HepG2 (cell line): ENCODE measurements around the gene PCGF3. TPM values are rescaled to one million over a fixed set of nuclear protein-coding genes. Genes with fewer than 3 reads are reported as not detected.
A peak's percentile ranks its signal among the peaks of the same experiment; 100 is the strongest.

Experiments used
- CREB3 ChIP-seq: sonication (generic); formaldehyde crosslinking; IDR thresholded peaks from 2 replicates; pipeline ENCODE4 v1.5.0; 2020; ENCODE audit warnings: missing genetic modification reagents
- DNMT3B ChIP-seq: conservative IDR thresholded peaks from 2 replicates; pipeline ENCODE4 v1.6.1; 2016; ENCODE audit warnings: missing biosample characterization, control low read depth
- KLF9 ChIP-seq: IDR thresholded peaks from 2 replicates; pipeline ENCODE4 v1.6.1; 2016; ENCODE audit warnings: low read depth
- MAX ChIP-seq: IDR thresholded peaks from 2 replicates; pipeline ENCODE4 v1.6.1; 2012; ENCODE audit warnings: inconsistent platforms
- MED1 ChIP-seq: sonication (generic); formaldehyde crosslinking; IDR thresholded peaks from 2 replicates; pipeline ENCODE4 v1.4.0; 2020; ENCODE audit warnings: missing genetic modification reagents
- NFE2L1 ChIP-seq: sonication (generic); formaldehyde crosslinking; IDR thresholded peaks from 2 replicates; pipeline ENCODE4 v1.4.0; 2020; ENCODE audit warnings: missing genetic modification reagents, mild to moderate bottlenecking, borderline replicate concordance
- SMAD9 ChIP-seq: sonication (generic); formaldehyde crosslinking; IDR thresholded peaks from 2 replicates; pipeline ENCODE4 v1.5.1; 2020; ENCODE audit warnings: mild to moderate bottlenecking, missing genetic modification reagents
- SYNCRIP ChIP-seq: fragments of 200-400 bp; formaldehyde crosslinking; IDR thresholded peaks from 2 replicates; pipeline ENCODE4 v1.6.1; 2018; ENCODE audit warnings: mild to moderate bottlenecking, low read depth, low read length; ENCODE audit not compliant: insufficient read depth
- ZBTB40 ChIP-seq, 2 experiments: fragments of 450-650 bp in 1 of 2; sonication (generic) in 1 of 2; formaldehyde crosslinking in 1 of 2; IDR thresholded peaks; 2 replicates each; pipeline versions ENCODE4 v1.6.1 to v1.8.0; 2016 to 2022; ENCODE audit warnings: antibody characterized with exemption in 1 of 2, mild to moderate bottlenecking in 1 of 2, missing genetic modification reagents in 1 of 2
- ZFP1 ChIP-seq: IDR thresholded peaks from 2 replicates; pipeline ENCODE4 v1.6.1; 2016
- ZNF12 ChIP-seq: sonication (generic); formaldehyde crosslinking; IDR thresholded peaks from 2 replicates; pipeline ENCODE4 v1.5.0; 2020; ENCODE audit warnings: missing genetic modification reagents
- ZNF121 ChIP-seq: sonication (generic); formaldehyde crosslinking; IDR thresholded peaks from 2 replicates; pipeline ENCODE4 v1.5.0; 2020; ENCODE audit warnings: mild to moderate bottlenecking, missing genetic modification reagents
- ZNF292 ChIP-seq: sonication (generic); formaldehyde crosslinking; IDR thresholded peaks from 2 replicates; pipeline ENCODE4 v1.8.1; 2022; ENCODE audit warnings: mild to moderate bottlenecking, low read depth, missing genetic modification reagents, borderline replicate concordance
- ZNF501 ChIP-seq: sonication (generic); formaldehyde crosslinking; IDR thresholded peaks from 2 replicates; pipeline ENCODE4 v1.5.1; 2020; ENCODE audit warnings: mild to moderate bottlenecking, moderate library complexity, missing genetic modification reagents
- ZNF567 ChIP-seq: sonication (generic); formaldehyde crosslinking; IDR thresholded peaks from 2 replicates; pipeline ENCODE4 v1.8.1; 2023; ENCODE audit warnings: mild to moderate bottlenecking, missing genetic modification reagents, borderline replicate concordance
- ZSCAN20 ChIP-seq: sonication (generic); formaldehyde crosslinking; IDR thresholded peaks from 2 replicates; pipeline ENCODE4 v1.4.0; 2020; ENCODE audit warnings: missing genetic modification reagents, mild to moderate bottlenecking, borderline replicate concordance
- polyA plus RNA-seq, 8 experiments: library from polyadenylated mRNA; depleted of rRNA in 3 of 8; stranded (reverse) in 7 of 8; unstranded in 1 of 8; fragments of >200 nt; fragmentation: Illumina TruSeq in 4 of 8; extraction: Trizol in 4 of 8; gene quantifications; 2 replicates each; pipeline versions ENCODE4 v1.2.1 to v1.2.3, GENCODE V29; 2011 to 2016; ENCODE audit warnings: low read depth in 4 of 8, missing spikeins in 1 of 8, mixed read lengths in 1 of 8; ENCODE audit not compliant: insufficient read depth in 1 of 8
- total RNA-seq, 5 experiments: library from RNA; depleted of rRNA; stranded (reverse); fragments of >200 nt; fragmentation: Illumina TruSeq; extraction: Trizol; gene quantifications; 2 replicates each; pipeline ENCODE4 v1.2.3, GENCODE V29; 2016; ENCODE audit warnings: low read depth in 1 of 5
- TF ChIP-seq, protein P1 (sequence below): sonication (generic); formaldehyde crosslinking; conservative IDR thresholded peaks from 2 replicates; pipeline ENCODE4 v1.8.0; 2022; ENCODE audit warnings: mild to moderate bottlenecking, moderate library complexity, missing genetic modification reagents

Gene PCGF3
- total and polyA plus RNA-seq, 2 of the 13 experiments (the other 11 are each of a cell fraction or from before 2014, with no cell fraction given), result 28.6 to 66.2 TPM

GRCh38 chr4:658681-659667 is 46.7 kb upstream of the PCGF3 start (continued):
- TF ChIP-seq CREB3 (CRISPR knock-in tag), result no peak
- no peak for TF ChIP-seq ZSCAN20 (CRISPR knock-in tag)
- TF ChIP-seq ZNF12, result no peak
- no peak for TF ChIP-seq ZNF501 (CRISPR knock-in tag)
- TF ChIP-seq ZNF567 (CRISPR knock-in tag), result no peak
- TF ChIP-seq MAX, result peak; percentile 31
- TF ChIP-seq KLF9 (CRISPR knock-in tag), result no peak
- TF ChIP-seq, protein P1, sequence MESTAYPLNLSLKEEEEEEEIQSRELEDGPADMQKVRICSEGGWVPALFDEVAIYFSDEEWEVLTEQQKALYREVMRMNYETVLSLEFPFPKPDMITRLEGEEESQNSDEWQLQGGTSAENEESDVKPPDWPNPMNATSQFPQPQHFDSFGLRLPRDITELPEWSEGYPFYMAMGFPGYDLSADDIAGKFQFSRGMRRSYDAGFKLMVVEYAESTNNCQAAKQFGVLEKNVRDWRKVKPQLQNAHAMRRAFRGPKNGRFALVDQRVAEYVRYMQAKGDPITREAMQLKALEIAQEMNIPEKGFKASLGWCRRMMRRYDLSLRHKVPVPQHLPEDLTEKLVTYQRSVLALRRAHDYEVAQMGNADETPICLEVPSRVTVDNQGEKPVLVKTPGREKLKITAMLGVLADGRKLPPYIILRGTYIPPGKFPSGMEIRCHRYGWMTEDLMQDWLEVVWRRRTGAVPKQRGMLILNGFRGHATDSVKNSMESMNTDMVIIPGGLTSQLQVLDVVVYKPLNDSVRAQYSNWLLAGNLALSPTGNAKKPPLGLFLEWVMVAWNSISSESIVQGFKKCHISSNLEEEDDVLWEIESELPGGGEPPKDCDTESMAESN, result no peak
- no peak for TF ChIP-seq SMAD9 (CRISPR knock-in tag)
- no peak for TF ChIP-seq ZBTB40 (IDR thresholded peaks at IDR 0.05)
- TF ChIP-seq ZBTB40 (CRISPR knock-in tag; IDR thresholded peaks at IDR 0.05), result no peak; the same call in 1 of the 2 replicates
- no peak for TF ChIP-seq ZFP1 (CRISPR knock-in tag)
- TF ChIP-seq SYNCRIP, result no peak
- no peak for TF ChIP-seq NFE2L1 (CRISPR knock-in tag)
- peak; percentile 91 for TF ChIP-seq MED1 (CRISPR knock-in tag)
- no peak for TF ChIP-seq ZNF121 (CRISPR knock-in tag)
- TF ChIP-seq ZNF292 (CRISPR knock-in tag), result no peak
- TF ChIP-seq DNMT3B (CRISPR knock-in tag), result no peak
